GM23338 (cell line): Measurements from ENCODE around the gene HDAC3. TPM values are rescaled to one million over a fixed set of nuclear protein-coding genes. Genes with fewer than 3 reads are reported as not detected.

Experiments
- ATAC-seq: fragments of 200-7000 bp; cut with Tn5 transposase; 3 replicates; pipeline ENCODE4 v1.9.1; 2020
- DNase-seq: peaks from one replicate; pipeline ENCODE4 v3.0.0-alpha.2; 2015; ENCODE audit warnings: low spot score
- H2AFZ ChIP-seq: fragments of 200-600 bp; sonication (generic); 2 replicates; pipeline ENCODE4 v1.8.0; 2016; ENCODE audit warnings: antibody characterized with exemption, mild to moderate bottlenecking, moderate library complexity
- H3F3A ChIP-seq: fragments of 200-600 bp; sonication (generic); replicated peaks from 2 replicates; pipeline ENCODE4 v1.8.0; 2017; ENCODE audit warnings: antibody characterized with exemption, mixed run types, low read depth
- H3K27ac ChIP-seq: fragments of 200-600 bp; sonication (generic); 2 replicates; pipeline ENCODE4 v1.6.1; 2016; ENCODE audit warnings: low read depth
- H3K27me3 ChIP-seq: fragments of 200-600 bp; sonication (generic); 2 replicates; pipeline ENCODE4 v1.8.0; 2016; ENCODE audit warnings: mild to moderate bottlenecking, mixed run types, moderate library complexity; ENCODE audit not compliant: insufficient read depth
- H3K36me3 ChIP-seq: fragments of 200-600 bp; sonication (generic); 2 replicates; pipeline ENCODE4 v1.8.0; 2016; ENCODE audit warnings: mild to moderate bottlenecking; ENCODE audit not compliant: insufficient read depth
- H3K4me1 ChIP-seq: fragments of 200-600 bp; sonication (generic); 2 replicates; pipeline ENCODE4 v1.8.0; 2016; ENCODE audit warnings: mild to moderate bottlenecking, moderate library complexity; ENCODE audit not compliant: insufficient read depth
- H3K4me2 ChIP-seq: fragments of 200-600 bp; sonication (generic); 2 replicates; pipeline ENCODE4 v1.7.1; 2017; ENCODE audit warnings: mixed run types
- H3K4me3 ChIP-seq: fragments of 200-600 bp; sonication (generic); 2 replicates; pipeline ENCODE4 v1.6.1; 2016; ENCODE audit warnings: mixed run types
- H3K79me2 ChIP-seq: fragments of 200-600 bp; sonication (generic); replicated peaks from 2 replicates; pipeline ENCODE4 v1.8.0; 2017; ENCODE audit warnings: mild to moderate bottlenecking; ENCODE audit not compliant: insufficient read depth
- H3K9me2 ChIP-seq: fragments of 200-600 bp; sonication (generic); 2 replicates; pipeline ENCODE4 v1.8.0; 2017; ENCODE audit not compliant: insufficient read depth
- H4K20me1 ChIP-seq: fragments of 200-600 bp; sonication (generic); replicated peaks from 2 replicates; pipeline ENCODE4 v1.8.0; 2017; ENCODE audit warnings: mild to moderate bottlenecking; ENCODE audit not compliant: insufficient read depth
- H3K27ac Mint-ChIP-seq: 2 replicates; pipeline ENCODE4 v1.8.0; 2020; ENCODE audit warnings: inconsistent platforms, mild to moderate bottlenecking, moderate library complexity, mixed read lengths
- H3K27me3 Mint-ChIP-seq: 3 replicates; pipeline ENCODE4 v1.8.0; 2022; ENCODE audit warnings: low read depth, mild to moderate bottlenecking, moderate library complexity, mixed read lengths, inconsistent platforms; ENCODE audit not compliant: insufficient read depth, poor library complexity
- H3K36me3 Mint-ChIP-seq: 3 replicates; pipeline ENCODE4 v1.8.0; 2021; ENCODE audit warnings: low read depth, mild to moderate bottlenecking, inconsistent platforms, moderate library complexity, mixed read lengths
- H3K4me1 Mint-ChIP-seq: 3 replicates; pipeline ENCODE4 v1.8.0; 2020; ENCODE audit warnings: mild to moderate bottlenecking, inconsistent platforms, mixed read lengths
- H3K4me3 Mint-ChIP-seq: 3 replicates; pipeline ENCODE4 v1.8.0; 2021; ENCODE audit warnings: moderate library complexity, mild to moderate bottlenecking, inconsistent platforms, mixed read lengths
- H3K9me3 Mint-ChIP-seq: 3 replicates; pipeline ENCODE4 v1.8.0; 2020; ENCODE audit warnings: moderate library complexity, mild to moderate bottlenecking, inconsistent platforms, mixed read lengths
- EZH2phosphoT487 ChIP-seq: fragments of 200-600 bp; sonication (generic); IDR thresholded peaks from one replicate; pipeline ENCODE4 v1.8.1; 2018; ENCODE audit warnings: antibody characterized with exemption; ENCODE audit not compliant: unreplicated experiment
- NANOG ChIP-seq: IDR thresholded peaks from 2 replicates; pipeline ENCODE4 v1.6.1; 2016; ENCODE audit warnings: antibody characterized with exemption, borderline replicate concordance
- POLR2AphosphoS5 ChIP-seq: IDR thresholded peaks from 2 replicates; pipeline ENCODE4 v1.6.1; 2016; ENCODE audit warnings: antibody characterized with exemption, low read depth
- REST ChIP-seq: IDR thresholded peaks from one replicate; pipeline ENCODE4 v1.6.1; 2018; ENCODE audit warnings: antibody characterized with exemption; ENCODE audit not compliant: unreplicated experiment
- ZNF331 ChIP-seq: fragments of 250-450 bp; sonication (Bioruptor Pico); IDR thresholded peaks from 2 replicates; pipeline ENCODE4 v1.5.0; 2020; ENCODE audit warnings: low read depth, mild to moderate bottlenecking, moderate library complexity
- ZNF462 ChIP-seq: fragments of 250-450 bp; sonication (Bioruptor Pico); IDR thresholded peaks from 2 replicates; pipeline ENCODE4 v1.5.0; 2020; ENCODE audit warnings: mild to moderate bottlenecking, moderate library complexity
- polyA plus RNA-seq: library from polyadenylated mRNA; unstranded; fragments of >200 nt; fragmentation: Nextera tagmentation; extraction: Ambion mirVana; gene quantifications from 2 replicates; pipeline ENCODE4 v1.2.1, GENCODE V29; 2016
- total RNA-seq: library from RNA; depleted of rRNA; stranded (reverse); fragments of >200 nt; shearing (Covaris generic); gene quantifications from 2 replicates; pipeline ENCODE4 v1.2.3, GENCODE V29; 2014

Gene HDAC3
- total and polyA plus RNA-seq, 2 experiments from 2014 or later, result 59.2 to 90.0 TPM

GRCh38 chr5:141585594-141585993 is 51.1 kb downstream of the HDAC3 start (continued):
- no peak for TF ChIP-seq ZNF462 (CRISPR knock-in tag)

- no peaks in the 10 kb centered on the region for H3K9me2 ChIP-seq
- ATAC-seq, result no peak
- no peaks in the 10 kb centered on the region for H3K27me3 ChIP-seq
- no peak overlapping the region for H3K4me2 ChIP-seq
- H3K4me3 ChIP-seq, result no peak overlapping the region
- peaks cover 52% of the 10 kb centered on the region for H3K36me3 ChIP-seq
- Mint-ChIP-seq H3K4me1 (0 out of 3 replicates have a peak, but pooled peaks cover 2% of the 10 kb centered on the region), H3K36me3 (peaks cover 75% of the 10 kb centered on the region), H3K27ac (no peak overlapping the region), H3K27me3 (no peaks in the 10 kb centered on the region), H3K4me3 (no peak overlapping the region), H3K9me3 (no peaks in the 10 kb centered on the region)
- no peak overlapping the region for H2AFZ ChIP-seq
- no peaks in the 10 kb centered on the region for H3K79me2 ChIP-seq
- no peaks in the 10 kb centered on the region for H3F3A ChIP-seq
- no peak overlapping the region for H3K27ac ChIP-seq
- no peak for DNase-seq
- H4K20me1 ChIP-seq, result no peaks in the 10 kb centered on the region; the same call in 1 of the 2 replicates
- peaks cover 5% of the 10 kb centered on the region; the same call in 1 of the 2 replicates for H3K4me1 ChIP-seq
- TF ChIP-seq ZNF331 (CRISPR knock-in tag), result no peak
- no peak for TF ChIP-seq ZNF462 (CRISPR knock-in tag)
- TF ChIP-seq REST, result no peak
- TF ChIP-seq POLR2AphosphoS5, result no peak
- no peak for TF ChIP-seq EZH2phosphoT487
- TF ChIP-seq NANOG, result no peak
Observed at GRCh38 chr5:141574122-141574510, 62.5 kb downstream of the HDAC3 start.
